Erythroblast (primary cell): ENCODE data around the gene BLACAT1.

ENCODE experiments used
- GATA1 ChIP-seq: IDR thresholded peaks from 2 replicates; pipeline ENCODE4 v1.6.1; 2011; ENCODE audit warnings: low read depth, mild to moderate bottlenecking, control low read depth, low read length, moderate library complexity
- POLR2A ChIP-seq: IDR thresholded peaks from 2 replicates; pipeline ENCODE4 v1.6.1; 2011; ENCODE audit warnings: mild to moderate bottlenecking, low read length

GRCh38 chr1:205445646-205445935 lies 10.3 kb downstream of the BLACAT1 start:
- no peak for TF ChIP-seq POLR2A
- no peak for TF ChIP-seq GATA1
